NCI-H446 treated with DMSO at 0.1 percent for 48 hours (cell line): Measurements from ENCODE around the gene DENND1A.
"Not testable (repeated sequence)": the region's sequence is repeated elsewhere in the genome, so short reads cannot be mapped to it uniquely, and the experiment has no call there.

Source experiments
- DNase-seq: peaks from one replicate; lab custom pipeline; 2025; lab: John Stamatoyannopoulos, UW

DENND1A gene

DNA sequence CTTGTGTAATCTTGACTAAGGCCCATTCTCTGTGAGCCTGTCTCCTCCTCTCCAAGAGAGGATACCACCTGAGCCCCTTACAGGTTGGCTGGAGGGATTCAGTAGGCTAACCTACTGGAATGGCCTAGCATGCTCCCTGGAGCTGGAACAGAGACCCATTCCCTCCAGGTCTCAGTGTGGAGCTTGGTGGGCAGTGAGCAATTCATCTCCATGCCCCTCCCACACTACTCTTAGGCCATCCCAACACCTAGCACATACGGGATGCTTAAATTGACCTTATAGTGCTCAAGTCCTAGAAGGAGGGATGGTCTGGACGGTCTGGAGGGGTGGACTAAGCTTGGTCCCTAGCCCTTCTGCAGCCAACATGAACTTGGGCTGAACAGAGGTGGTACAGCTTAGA lies 498.3 kb downstream of the DENND1A start:
- DNase-seq, result no peak

DNA sequence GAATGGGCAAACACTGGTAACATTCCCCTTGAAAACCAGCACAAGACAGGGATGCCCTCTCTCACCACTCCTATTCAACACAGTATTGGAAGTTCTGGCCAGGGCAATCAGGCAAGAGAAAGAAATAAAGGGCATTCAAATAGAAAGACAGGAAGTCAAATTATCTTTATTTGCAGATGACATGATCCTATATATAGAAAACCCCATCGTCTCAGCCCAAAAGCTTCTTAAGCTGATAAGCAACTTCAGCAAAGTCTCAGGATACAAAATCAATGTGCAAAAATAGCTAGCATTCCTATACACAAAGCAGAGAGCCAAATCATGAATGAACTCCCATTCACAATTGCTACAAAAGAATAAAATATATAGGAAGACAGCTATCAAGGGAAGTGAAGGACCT lies 501.5 kb downstream of the DENND1A start:
- not testable (repeated sequence) for DNase-seq

GRCh38 chr9:123426406-123426805 lies 503.5 kb downstream of the DENND1A start:
- DNase-seq, result no peak

- no peak for DNase-seq
These were observed 504.0 kb downstream of the DENND1A start for GRCh38 chr9:123425836-123426365.

- DNase-seq, result no peak
These were observed 504.6 kb downstream of the DENND1A start for GRCh38 chr9:123425261-123425821.

DNA sequence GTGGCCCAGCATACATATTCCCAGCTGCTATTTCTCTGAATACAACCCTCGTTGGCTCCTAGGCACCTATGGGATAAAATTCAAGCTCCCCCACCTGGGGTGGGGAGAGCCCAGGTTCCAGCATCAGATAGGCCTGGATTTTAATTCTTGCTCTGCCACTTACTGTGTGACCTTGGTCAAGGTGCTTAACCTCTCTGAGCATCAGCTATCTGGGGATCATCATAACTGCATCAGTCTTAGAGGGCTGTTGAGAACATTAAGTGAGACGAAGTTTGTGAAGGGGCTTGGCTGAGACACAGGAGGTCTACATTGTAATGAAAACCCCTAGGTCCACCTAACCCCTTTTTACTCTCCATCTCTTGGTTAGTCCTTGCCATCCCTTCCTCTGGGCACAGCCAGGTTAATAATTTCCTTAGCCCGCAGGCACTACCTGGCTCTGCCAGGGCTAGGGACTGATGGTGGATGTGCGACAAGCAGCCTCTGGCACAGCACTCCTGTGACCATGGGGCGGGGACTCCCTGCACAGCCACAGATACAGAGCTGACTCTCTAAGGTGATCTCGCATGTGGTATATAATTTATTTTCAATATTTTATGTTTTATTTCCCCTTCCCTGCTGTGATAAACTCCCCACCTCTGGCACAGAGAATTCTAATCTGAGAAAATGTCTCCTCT lies 505.2 kb downstream of the DENND1A start:
- no peak for DNase-seq

GRCh38 chr9:123424131-123424530 lies 505.8 kb downstream of the DENND1A start:
- DNase-seq, result no peak

DNA sequence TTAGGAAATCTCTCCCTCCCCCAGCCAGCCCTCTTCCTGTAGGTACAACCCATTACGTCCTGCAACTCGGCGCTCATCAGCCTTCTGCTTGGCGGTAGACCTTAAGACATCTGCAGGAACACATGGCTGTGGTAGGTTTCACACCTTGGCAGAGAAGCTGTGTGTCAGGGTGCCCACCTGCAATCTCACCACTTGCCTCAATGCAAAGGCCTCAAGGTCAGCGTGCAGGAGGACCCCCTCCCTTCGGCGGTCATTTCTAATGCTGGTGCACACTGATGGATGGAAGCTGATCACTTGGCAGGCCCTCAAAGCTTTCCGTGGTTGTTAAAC lies 506.6 kb downstream of the DENND1A start:
- DNase-seq, result no peak

DNA sequence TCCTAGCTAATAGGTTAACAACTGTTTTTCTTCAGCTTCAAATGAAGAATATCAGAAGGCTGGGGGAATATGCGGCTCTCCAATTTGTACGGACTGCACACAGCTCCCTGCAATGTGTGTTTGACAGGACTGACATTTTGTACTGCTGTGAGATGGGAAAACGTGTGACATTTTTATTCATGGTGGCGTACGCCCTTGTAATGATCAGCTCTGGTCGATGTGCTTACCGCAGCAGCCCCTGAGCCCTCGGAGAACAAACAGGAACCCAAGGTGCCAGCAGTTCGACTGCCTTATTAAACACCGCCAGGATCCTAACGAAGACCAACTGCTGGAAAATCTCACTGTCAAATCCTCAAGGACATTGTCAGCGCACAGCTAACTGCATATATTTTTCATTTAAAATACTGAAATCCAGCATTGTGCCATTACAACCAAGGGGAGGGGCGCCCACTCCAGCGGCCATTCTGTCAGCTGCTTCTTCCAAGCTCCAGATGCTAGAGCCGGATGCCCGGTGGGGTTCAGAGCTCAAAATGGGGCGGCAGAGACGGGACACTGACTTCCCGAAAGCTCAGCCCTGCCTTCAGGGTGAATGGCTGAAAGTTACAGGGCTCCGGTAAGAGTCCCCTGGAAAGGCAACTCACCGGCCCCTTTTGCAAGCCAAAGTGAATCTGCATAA lies 507.2 kb downstream of the DENND1A start:
- no peak for DNase-seq

DNA sequence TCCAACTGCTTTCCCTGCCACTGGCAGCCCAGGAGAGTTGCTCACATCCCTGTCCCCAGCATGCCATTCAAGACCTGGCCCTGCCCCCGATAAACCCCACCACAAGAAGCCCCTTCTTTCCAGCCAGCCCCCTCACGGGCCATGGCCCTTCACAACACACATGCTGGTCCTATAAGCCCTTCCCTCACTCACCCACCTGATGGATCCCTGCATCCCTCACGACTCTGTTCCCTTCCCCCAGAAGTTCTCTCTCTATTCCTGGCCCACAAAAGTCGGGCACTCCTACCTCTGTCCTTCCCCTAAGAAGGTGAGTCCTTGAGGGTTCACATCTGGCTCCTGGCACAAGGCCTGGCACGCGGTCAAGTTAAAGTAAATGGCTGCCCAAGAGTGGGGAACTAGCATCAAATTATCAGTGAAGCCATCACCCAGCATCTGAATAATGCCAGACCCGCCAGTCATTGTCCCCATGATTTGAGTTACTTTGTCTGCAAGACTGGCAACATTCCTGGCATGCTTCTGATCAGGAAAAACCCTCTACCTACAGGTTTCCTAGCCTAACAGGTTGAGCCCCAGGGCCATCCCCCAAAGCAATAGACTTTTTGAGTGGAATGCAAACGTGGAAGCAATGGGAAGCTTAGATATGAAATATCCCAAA lies 508.0 kb downstream of the DENND1A start:
- no peak for DNase-seq

DNA sequence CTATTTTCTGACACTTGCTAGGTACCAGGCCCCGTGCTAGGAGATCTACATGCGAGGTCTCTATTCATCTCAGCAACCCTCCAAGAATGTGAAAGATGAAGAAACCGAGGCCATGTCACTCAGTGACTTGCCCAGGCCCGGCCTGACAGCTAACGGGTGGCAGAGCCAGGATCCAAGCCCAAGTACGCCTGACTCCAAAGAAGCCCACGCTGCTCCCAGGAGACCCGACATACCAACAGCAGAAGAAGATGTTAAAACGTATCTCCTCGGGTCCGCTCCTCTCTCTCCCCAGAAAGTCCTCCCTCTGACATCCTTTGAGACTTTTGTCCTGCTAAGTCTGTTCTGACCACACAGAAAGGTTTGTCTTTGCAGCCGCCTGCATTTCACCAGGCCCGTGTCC lies 508.7 kb downstream of the DENND1A start:
- no peak for DNase-seq

DNA sequence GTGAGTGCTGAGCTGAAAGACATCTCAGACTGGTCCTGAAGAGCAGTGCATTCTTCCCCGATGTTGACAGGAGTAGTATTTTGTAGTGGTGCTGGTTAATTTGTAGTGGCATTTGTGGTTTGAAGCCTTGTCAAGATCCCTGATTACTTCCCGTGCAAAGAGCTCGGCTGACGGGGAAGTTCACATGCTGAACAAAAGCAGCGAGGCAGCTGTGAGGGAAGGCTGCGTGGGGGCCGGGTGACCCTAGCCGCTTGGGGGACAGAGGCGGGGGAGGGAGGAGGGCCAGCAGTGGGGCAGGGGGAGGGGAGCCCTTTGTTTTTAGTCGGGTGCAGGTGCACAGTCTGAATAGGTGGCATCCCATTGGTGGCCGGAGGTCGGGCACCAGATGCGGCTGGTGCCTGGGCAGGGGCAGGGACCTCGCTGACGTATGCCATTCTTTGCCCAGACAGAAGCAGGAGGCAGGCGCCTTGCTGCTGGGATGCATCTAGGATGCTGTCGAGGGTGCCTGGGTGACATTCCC lies 509.3 kb downstream of the DENND1A start:
- DNase-seq, result no peak

DNA sequence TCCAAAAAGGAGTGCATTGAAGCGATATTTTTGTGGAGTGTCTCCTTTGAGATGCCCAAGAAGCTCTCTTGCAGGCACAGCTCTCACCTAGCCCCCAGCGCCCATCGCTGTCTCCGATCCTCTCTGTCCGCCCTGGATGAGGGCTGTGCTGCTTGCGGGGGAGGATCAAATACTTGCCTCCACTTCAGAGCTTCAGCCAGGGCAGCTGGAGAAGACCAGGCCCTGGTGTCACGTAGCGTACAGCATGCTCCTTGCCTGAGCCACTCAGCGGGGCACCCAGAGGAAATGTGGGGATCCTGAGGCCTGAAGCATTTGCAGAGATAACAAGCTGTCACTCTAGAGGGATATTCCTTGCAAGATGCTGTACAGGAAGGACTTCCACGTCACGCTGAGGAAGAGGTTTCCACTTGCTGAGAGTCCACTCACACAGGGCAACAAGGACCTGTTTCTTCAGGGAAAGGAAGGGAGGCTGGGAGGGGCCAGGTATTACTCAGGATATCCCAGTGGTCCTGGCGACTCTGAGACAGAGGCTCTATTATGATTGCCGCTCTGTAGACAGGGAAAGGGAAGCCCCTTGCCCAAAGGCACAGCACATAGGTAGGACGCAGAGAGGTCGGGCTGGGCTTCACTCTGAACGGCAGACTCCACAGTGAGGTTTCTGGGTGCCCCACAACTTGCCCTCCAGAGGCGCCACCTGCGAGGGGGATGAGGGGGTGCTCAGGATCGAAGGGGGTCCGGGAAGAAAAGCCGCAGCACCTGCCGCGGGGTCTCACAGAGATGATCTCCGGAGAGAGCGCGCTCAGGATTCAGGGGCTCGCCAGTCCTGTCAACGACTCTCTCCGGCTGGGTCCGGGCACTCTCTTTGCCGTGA lies 510.0 kb downstream of the DENND1A start:
- DNase-seq, result no peak

DNA sequence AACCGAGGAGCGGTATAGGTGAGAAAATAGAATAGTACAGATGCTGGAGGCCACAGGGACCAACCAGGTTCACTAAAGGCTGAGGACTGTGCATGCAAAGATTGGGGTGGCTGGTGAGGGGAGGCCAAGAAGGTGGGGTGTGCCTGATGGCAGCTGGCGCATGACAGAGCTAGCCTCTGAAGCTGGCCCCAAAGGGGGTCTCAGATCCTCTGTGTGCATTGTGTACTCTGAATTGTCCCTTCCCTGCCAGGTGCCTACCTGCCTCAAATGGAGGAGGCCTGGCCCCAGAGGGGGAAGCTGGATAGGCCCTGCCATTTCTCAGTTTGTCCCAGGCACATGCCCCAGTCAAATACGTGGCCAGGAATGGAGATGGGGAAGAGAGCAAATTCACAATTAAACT lies 510.8 kb downstream of the DENND1A start:
- DNase-seq, result no peak

- DNase-seq, result no peak
These were observed 511.4 kb downstream of the DENND1A start for GRCh38 chr9:123418506-123418905.

DNA sequence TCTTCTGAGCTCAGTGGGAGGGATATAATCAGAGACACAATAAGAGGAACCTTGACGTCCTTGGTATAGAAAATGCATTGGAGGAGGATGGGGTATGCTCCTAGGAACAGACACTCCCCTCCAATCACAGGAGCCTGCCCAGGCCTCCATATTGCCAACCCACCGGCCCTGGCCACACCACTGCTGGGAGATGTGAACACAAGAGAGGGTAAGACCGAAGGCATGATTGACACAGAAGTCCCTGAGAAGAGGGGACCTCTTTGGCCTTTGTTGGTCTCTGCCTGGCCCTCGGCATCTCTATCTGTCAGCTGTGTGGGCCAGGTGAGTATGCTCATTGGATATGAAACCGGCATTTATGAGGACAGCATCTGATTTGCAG lies 511.9 kb downstream of the DENND1A start:
- DNase-seq, result no peak

GRCh38 chr9:123417289-123418051 lies 512.5 kb downstream of the DENND1A start:
- no peak for DNase-seq

DNA sequence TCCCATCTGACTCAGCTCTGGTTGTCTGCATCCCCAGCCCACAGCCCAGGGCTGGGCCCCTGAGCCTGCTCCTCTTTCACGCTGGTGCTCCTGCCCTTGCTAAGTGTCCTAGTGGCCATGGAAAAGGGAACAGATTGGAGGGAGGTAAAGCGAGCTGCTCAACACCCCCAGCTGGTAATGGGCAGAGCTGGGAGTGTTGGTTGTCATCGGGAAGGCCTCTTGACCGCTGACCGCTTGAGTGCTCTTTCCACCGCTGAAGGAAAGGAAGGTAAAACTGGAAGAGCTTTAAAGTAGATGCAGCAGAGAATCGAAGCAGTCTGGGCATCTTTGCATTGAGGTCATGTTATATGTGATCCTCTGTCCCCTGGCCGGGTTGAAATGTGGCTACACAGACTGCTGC lies 513.8 kb downstream of the DENND1A start:
- DNase-seq, result no peak

DNA sequence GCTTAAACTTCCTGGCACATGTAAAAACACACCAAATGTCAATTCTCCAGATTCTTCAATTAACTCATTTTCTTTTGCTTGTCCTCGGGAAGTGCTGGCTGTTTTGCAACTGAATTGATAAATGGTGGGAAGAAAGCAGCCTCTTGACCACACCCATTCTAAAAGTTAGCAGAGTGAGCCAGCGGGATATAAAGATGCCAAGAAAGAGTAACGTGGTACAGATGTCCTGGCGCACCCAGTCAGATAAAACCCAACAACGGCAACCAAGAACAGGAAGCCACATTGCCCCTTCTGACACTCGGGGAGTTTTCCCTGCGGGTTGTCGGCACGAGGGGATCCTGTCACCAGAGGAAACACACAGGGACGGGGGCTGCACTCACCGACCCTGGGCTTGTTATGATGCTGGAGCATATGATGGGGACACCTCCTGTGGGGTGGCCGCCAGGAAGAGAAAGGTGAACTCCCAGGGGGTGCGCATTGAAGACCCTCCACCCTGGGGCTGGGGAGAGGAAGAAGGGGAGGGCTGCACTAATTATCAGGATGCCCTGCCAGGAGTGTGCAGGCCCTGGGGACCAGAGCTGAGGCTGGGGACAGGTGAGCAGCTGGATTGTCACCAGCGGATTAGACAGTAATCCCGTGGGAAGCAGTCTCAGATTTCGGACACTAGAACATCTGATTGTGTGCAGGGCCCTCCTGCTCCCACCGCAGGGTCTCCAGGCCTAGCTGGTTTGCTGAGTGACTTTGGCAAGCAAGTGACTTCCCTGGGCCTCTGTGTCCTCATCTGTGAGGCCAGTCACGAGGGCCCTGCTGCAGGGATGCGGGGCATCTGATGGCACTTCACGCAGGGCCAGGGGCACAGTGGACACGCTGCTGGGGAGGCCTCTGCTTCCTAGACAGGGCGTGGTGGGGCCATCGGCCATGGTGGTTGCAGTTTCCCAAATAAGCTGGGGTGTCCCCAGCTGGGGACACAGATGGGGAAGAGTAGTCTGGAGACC lies 514.7 kb downstream of the DENND1A start:
- no peak for DNase-seq

GRCh38 chr9:123414204-123414603 lies 515.7 kb downstream of the DENND1A start:
- DNase-seq, result no peak
